T-cell (primary cell): ENCODE measurements around the gene ACOT13. TPM values are rescaled to one million over a fixed set of nuclear protein-coding genes. Genes with fewer than 3 reads are reported as not detected.
A peak's percentile ranks its signal among the peaks of the same experiment; 100 is the strongest.
"Not testable (repeated sequence)": the region's sequence is repeated elsewhere in the genome, so short reads cannot be mapped to it uniquely, and the experiment has no call there.

ENCODE experiments used
- ATAC-seq, 4 experiments: fragments of 200-7000 bp in 3 of 4; fragments of 150-1000 bp in 1 of 4; cut with Tn5 transposase; replicated peaks in 1 of 4; 1 replicate in 3 of 4; 2 replicates in 1 of 4; pipeline ENCODE4 v1.10.0; 2021; ENCODE audit warnings: moderate library complexity in 3 of 4, mild to moderate bottlenecking in 2 of 4, moderate number of reproducible peaks in 1 of 4
- CTCF ChIA-PET, 2 donors: fragments of 300-600 bp; sonication (Branson Sonifier 250); formaldehyde crosslinking; loops; one replicate each; lab custom pipeline; 2022; ENCODE audit warnings: antibody characterized with exemption in 2 of 2; lab: Charles Lee
- POLR2A ChIA-PET, 2 donors: fragments of 300-600 bp; sonication (Branson Sonifier 250); formaldehyde crosslinking; loops; one replicate each; lab custom pipeline; 2022; ENCODE audit warnings: antibody characterized with exemption in 2 of 2; lab: Charles Lee
- DNase-seq, 35 experiments: peaks; one replicate each; pipeline versions ENCODE4 v3.0.0 to v3.0.0-alpha.2; 2013 to 2023
- H3K27ac ChIP-seq: one replicate; pipeline ENCODE4 v1.5.1; 2013; ENCODE audit warnings: low read length
- H3K27me3 ChIP-seq, 2 experiments: replicated peaks in 1 of 2; 1 replicate in 1 of 2; 2 replicates in 1 of 2; pipeline versions ENCODE4 v1.6.1 to v1.7.0; 2013; ENCODE audit warnings: low read length in 1 of 2, mixed read lengths in 1 of 2; ENCODE audit not compliant: control insufficient read depth in 2 of 2, insufficient read depth in 2 of 2; ENCODE audit errors: extremely low read depth in 1 of 2
- H3K36me3 ChIP-seq, 2 donors: 1 replicate in 1 of 2; 2 replicates in 1 of 2; pipeline versions ENCODE4 v1.6.1 to v1.7.0; 2013; ENCODE audit warnings: low read length in 1 of 2; ENCODE audit not compliant: control insufficient read depth in 2 of 2, insufficient read depth in 1 of 2; ENCODE audit errors: extremely low read depth in 1 of 2
- H3K4me1 ChIP-seq, 2 experiments: 1 replicate in 1 of 2; 2 replicates in 1 of 2; pipeline versions ENCODE4 v1.6.1 to v1.7.0; 2013; ENCODE audit warnings: low read length in 2 of 2, mixed read lengths in 1 of 2; ENCODE audit not compliant: insufficient read depth in 2 of 2, control insufficient read depth in 1 of 2; ENCODE audit errors: extremely low read depth in 1 of 2
- H3K4me3 ChIP-seq, 2 donors: 1 replicate in 1 of 2; 2 replicates in 1 of 2; pipeline versions ENCODE4 v1.5.1 to v1.7.0; 2013; ENCODE audit warnings: mild to moderate bottlenecking in 2 of 2, low read length in 1 of 2, moderate library complexity in 1 of 2; ENCODE audit not compliant: control insufficient read depth in 1 of 2; ENCODE audit errors: extremely low read depth in 1 of 2
- H3K9me3 ChIP-seq: 2 replicates; pipeline ENCODE4 v1.7.0; 2013
- H3K27ac Mint-ChIP-seq, 2 donors: one replicate each; pipeline ENCODE4 v1.8.0; 2020 to 2021; ENCODE audit warnings: mild to moderate bottlenecking in 2 of 2, mixed read lengths in 2 of 2
- H3K27me3 Mint-ChIP-seq, 2 donors: one replicate each; pipeline ENCODE4 v1.8.0; 2021 to 2022; ENCODE audit warnings: mixed read lengths in 2 of 2
- H3K36me3 Mint-ChIP-seq: one replicate; pipeline ENCODE4 v1.8.0; 2021; ENCODE audit warnings: mixed read lengths
- H3K4me1 Mint-ChIP-seq, 3 donors: one replicate each; pipeline ENCODE4 v1.8.0; 2020 to 2022; ENCODE audit warnings: mixed read lengths in 3 of 3, mild to moderate bottlenecking in 1 of 3
- H3K4me3 Mint-ChIP-seq, 3 donors: one replicate each; pipeline ENCODE4 v1.8.0; 2020 to 2022; ENCODE audit warnings: mild to moderate bottlenecking in 3 of 3, mixed read lengths in 3 of 3, moderate library complexity in 3 of 3
- H3K9me3 Mint-ChIP-seq, 3 donors: one replicate each; pipeline ENCODE4 v1.8.0; 2020 to 2022; ENCODE audit warnings: mixed read lengths in 3 of 3
- WGBS: methylation state at CpG from one replicate; pipeline ENCODE4 v1.1.5; 2013; ENCODE audit warnings: missing lambda C conversion rate; ENCODE audit not compliant: insufficient coverage; 5-methylcytosine and 5-hydroxymethylcytosine counted together
- total RNA-seq, 35 experiments: library from RNA in 6 of 35; stranded (reverse) in 6 of 35; fragments of 120-200 nt in 1 of 35; gene quantifications; one replicate each; pipeline versions ENCODE4 v1.2.1 to v1.2.4 and lab custom pipeline; 2013 to 2026

The ACOT13 gene
- total RNA-seq, 5 donors from 2014 or later (not counting 1 experiment from before 2014, with no cell fraction given): 4.2 to 10.9 (median 9.5) TPM

GRCh38 chr6:24710519-24711303 lies 43.8 kb downstream of the ACOT13 start:
- peaks cover 62% of the 10 kb centered on the region for H3K36me3 Mint-ChIP-seq
- H3K4me1 Mint-ChIP-seq: peaks cover 53 to 62% (median 62%) of the 10 kb centered on the region in 3 donors

GRCh38 chr6:24716602-24717148 lies 49.8 kb downstream of the ACOT13 start:
- DNase-seq, CTCF ChIA-PET, H3K9me3 ChIP-seq, POLR2A ChIA-PET, H3K27me3 Mint-ChIP-seq, H3K27me3 ChIP-seq, H3K9me3 Mint-ChIP-seq, ATAC-seq: not testable (repeated sequence)
- Mint-ChIP-seq H3K4me3 (peak overlapping the region; percentile 81 to 100 (median 92)), H3K4me1 (peaks cover 70 to 79% (median 76%) of the 10 kb centered on the region in 3 donors), H3K36me3 (peaks cover 55% of the 10 kb centered on the region), H3K27ac (peak overlapping the region; percentile 6 to 67)
- 100% methylated on average over 3 of the region's 7 CpGs for WGBS
- peaks cover 43 to 45% of the 10 kb centered on the region in 2 experiments for H3K4me1 ChIP-seq
- H3K27ac ChIP-seq: peak overlapping the region; percentile 99
- H3K4me3 ChIP-seq: peak overlapping the region; percentile 17 to 100
- H3K36me3 ChIP-seq: peaks cover 13 to 54% of the 10 kb centered on the region in 2 donors

More at GRCh38 chr6:24710519-24711303, 43.8 kb downstream of the ACOT13 start:
- no peak overlapping the region for H3K27ac ChIP-seq
- WGBS: 90% methylated on average over 2 of the region's 10 CpGs
- H3K4me3 ChIP-seq: no peak overlapping the region
- no peaks in the 10 kb centered on the region for H3K9me3 Mint-ChIP-seq
- ChIA-PET POLR2A (interaction anchor here in 1 of 2 donors (1.1 kb wide), 1 partner anchor 8 kb away, joined by 3 read pairs; no protein-coding TSS in a partner anchor), CTCF (interaction anchor here (0.5 to 0.7 kb wide), 2 partner anchors 134 to 155 kb away, joined by 3 to 6 read pairs; no protein-coding TSS in a partner anchor)
- ATAC-seq: peak in 1 of 4 experiments; percentile 12
- H3K27me3 Mint-ChIP-seq: no peaks in the 10 kb centered on the region
- no peaks in the 10 kb centered on the region for H3K9me3 ChIP-seq
- DNase-seq: no peak
- H3K4me3 Mint-ChIP-seq: peak overlapping the region in 2 of 3 donors; percentile 7 to 40
- H3K36me3 ChIP-seq: peaks cover 28 to 97% of the 10 kb centered on the region in 2 donors
- H3K27me3 ChIP-seq: no peaks in the 10 kb centered on the region
- H3K27ac Mint-ChIP-seq: peak overlapping the region; percentile 61 to 85
- peaks cover 18 to 24% of the 10 kb centered on the region in 2 experiments for H3K4me1 ChIP-seq

GRCh38 chr6:24718449-24719124 lies 51.7 kb downstream of the ACOT13 start:
- Histone ChIP-seq H3K4me1 (peaks cover 42 to 44% of the 10 kb centered on the region in 2 experiments), H3K27ac (peak overlapping the region; percentile 99), H3K27me3 (no peaks in the 10 kb centered on the region), H3K36me3 (peaks cover 8 to 36% of the 10 kb centered on the region in 2 donors), H3K4me3 (peak overlapping the region; percentile 99 to 100), H3K9me3 (no peaks in the 10 kb centered on the region)
- peaks cover 42% of the 10 kb centered on the region for H3K36me3 Mint-ChIP-seq
- H3K4me1 Mint-ChIP-seq: peaks cover 58 to 69% (median 58%) of the 10 kb centered on the region in 3 donors
- CTCF ChIA-PET: interaction anchor here in 1 of 2 donors (0.6 to 1.2 kb wide), 5 partner anchors 52 to 352 kb away, joined by 3 to 5 read pairs (median 3); partner anchors contain the start of genes ACOT13 and TDP2
- no peaks in the 10 kb centered on the region for H3K9me3 Mint-ChIP-seq
- peak overlapping the region; percentile 81 to 100 (median 92) for H3K4me3 Mint-ChIP-seq
- DNase-seq (peak in 1 of 35 experiments; percentile 39), ATAC-seq (no peak)
- POLR2A ChIA-PET: interaction anchor here (0.6 to 1.0 kb wide), 14 partner anchors 9 to 1614 kb away, joined by 3 to 10 read pairs (median 4); no protein-coding TSS in a partner anchor
- H3K27ac Mint-ChIP-seq: peak overlapping the region; percentile 98 to 100
- no CpG with 5 or more reads among the region's 8 CpGs for WGBS
- H3K27me3 Mint-ChIP-seq: no peaks in the 10 kb centered on the region

GRCh38 chr6:24719125-24719971 lies 52.5 kb downstream of the ACOT13 start, which contains the start of gene C6orf62:
C6orf62 (minus strand) TSS chr6:24719154; CDS start chr6:24718668, 486 bp downstream.
- peak within 1 kb of the TSS; percentile 81 to 100 (median 92) for H3K4me3 Mint-ChIP-seq
- CTCF ChIA-PET: interaction anchor here in 1 of 2 donors (0.6 to 1.2 kb wide), 5 partner anchors 54 to 299 kb away, joined by 3 to 5 read pairs (median 4); no protein-coding TSS in a partner anchor
- ATAC-seq (no peak), DNase-seq (peak in 34 of 35 experiments; percentile 10 to 69 (median 34))
- Histone ChIP-seq H3K36me3 (peaks cover 8 to 29% of the 10 kb centered on the region in 2 donors), H3K4me3 (peak within 1 kb of the TSS; percentile 99 to 100), H3K27ac (peak within 1 kb of the TSS; percentile 99), H3K27me3 (no peaks in the 10 kb centered on the region), H3K4me1 (peaks cover 39 to 42% of the 10 kb centered on the region in 2 experiments), H3K9me3 (no peaks in the 10 kb centered on the region)
- peak within 1 kb of the TSS; percentile 98 to 100 for H3K27ac Mint-ChIP-seq
- H3K9me3 Mint-ChIP-seq: no peaks in the 10 kb centered on the region
- peaks cover 51 to 62% (median 52%) of the 10 kb centered on the region in 3 donors for H3K4me1 Mint-ChIP-seq
- 0% methylated on average over 3 of the region's 25 CpGs for WGBS
- POLR2A ChIA-PET: interaction anchor here (0.6 to 1.0 kb wide), 10 partner anchors 15 to 1613 kb away, joined by 3 to 16 read pairs (median 5); no protein-coding TSS in a partner anchor
- H3K36me3 Mint-ChIP-seq: peaks cover 37% of the 10 kb centered on the region
- no peaks in the 10 kb centered on the region for H3K27me3 Mint-ChIP-seq

GRCh38 chr6:24720131-24720603 lies 53.3 kb downstream of the ACOT13 start:
- Histone ChIP-seq H3K4me1 (peaks cover 33 to 37% of the 10 kb centered on the region in 2 experiments), H3K27ac (peak overlapping the region; percentile 99), H3K4me3 (peak overlapping the region; percentile 99 to 100), H3K27me3 (no peaks in the 10 kb centered on the region), H3K36me3 (peaks cover 5 to 21% of the 10 kb centered on the region in 2 donors), H3K9me3 (no peaks in the 10 kb centered on the region)
- ChIA-PET CTCF (interaction anchor here in 1 of 2 donors (0.6 kb wide), 2 partner anchors 55 to 214 kb away, joined by 3 to 4 read pairs; no protein-coding TSS in a partner anchor), POLR2A (interaction anchor here (0.6 to 0.8 kb wide), 6 partner anchors 53 to 1350 kb away, joined by 3 to 16 read pairs (median 4); no protein-coding TSS in a partner anchor)
- H3K27ac Mint-ChIP-seq: peak overlapping the region; percentile 98 to 100
- ATAC-seq (peak; percentile 7 to 36 (median 23)), DNase-seq (peak; percentile 42 to 90 (median 73))
- H3K27me3 Mint-ChIP-seq: no peaks in the 10 kb centered on the region
- H3K4me1 Mint-ChIP-seq: peaks cover 43 to 54% (median 43%) of the 10 kb centered on the region in 3 donors
- peaks cover 33% of the 10 kb centered on the region for H3K36me3 Mint-ChIP-seq
- peak overlapping the region; percentile 81 to 100 (median 92) for H3K4me3 Mint-ChIP-seq
- no peaks in the 10 kb centered on the region for H3K9me3 Mint-ChIP-seq
- WGBS: 1% methylated on average over 22 of the region's 39 CpGs
